ENCODE data around the gene TAF4B. TPM values are rescaled to one million over a fixed set of nuclear protein-coding genes. Genes with fewer than 3 reads are reported as not detected.

TAF4B gene
- total and polyA plus RNA-seq, 4 donors, result 0.10 to 4.3 (median 0.30) TPM

- no peak overlapping the region for H3K9ac ChIP-seq (ENCODE audit: low read depth in 1 of 2, low read length in 2 of 2)
- H3K9me3 ChIP-seq (ENCODE audit: control insufficient read depth in 4 of 4, low read length in 3 of 4), result no peaks in the 10 kb centered on the region
- no peak for TF ChIP-seq TAF1 (conservative IDR thresholded peaks at IDR 0.05)
- no peak for TF ChIP-seq YY1 (IDR thresholded peaks at IDR 0.05)
- no peak for TF ChIP-seq GABPA (IDR thresholded peaks at IDR 0.05 in 1 of 2, conservative IDR thresholded peaks at IDR 0.05 in 1 of 2)
- no peak for TF ChIP-seq ATF3 (IDR thresholded peaks at IDR 0.05)
- no peak for TF ChIP-seq RXRA (IDR thresholded peaks at IDR 0.05)
- TF ChIP-seq REST (IDR thresholded peaks at IDR 0.05), result no peak
- TF ChIP-seq SP1 (IDR thresholded peaks at IDR 0.05), result no peak
- TF ChIP-seq MAX (IDR thresholded peaks at IDR 0.05), result no peak
- no peak for TF ChIP-seq HNF4G (IDR thresholded peaks at IDR 0.05)
- TF ChIP-seq CTCF (IDR thresholded peaks at IDR 0.05; ENCODE audit: low read depth, low read length, missing input control), result no peak
- TF ChIP-seq HNF4A (conservative IDR thresholded peaks at IDR 0.05), result no peak
- no peak for DNase-seq (ENCODE audit: low spot score)
- no peaks in the 10 kb centered on the region for H3K4me1 ChIP-seq (ENCODE audit: control insufficient read depth in 4 of 4, insufficient read depth in 4 of 4, low read length in 3 of 4)
- H3K4me3 ChIP-seq (ENCODE audit: low read depth in 1 of 3, low read length in 3 of 3), result no peak overlapping the region
- no peaks in the 10 kb centered on the region for H3K36me3 ChIP-seq (ENCODE audit: control insufficient read depth in 4 of 4, insufficient read depth in 3 of 4, low read depth in 1 of 4, low read length in 3 of 4)
- no peaks in the 10 kb centered on the region for H3K27me3 ChIP-seq (ENCODE audit: control insufficient read depth in 4 of 4, insufficient read depth in 4 of 4, low read length in 3 of 4)
- 92% methylated on average over 4 of the region's 4 CpGs for WGBS
- no peak overlapping the region for H3K27ac ChIP-seq (ENCODE audit: low read depth in 1 of 2, low read length in 2 of 2)
These were observed 42.2 kb downstream of the TAF4B start for GRCh38 chr18:26268454-26268853.

GRCh38 chr18:26271917-26272549 is 45.8 kb downstream of the TAF4B start:
- TF ChIP-seq YY1 (IDR thresholded peaks at IDR 0.05), result no peak
- no peak for DNase-seq (ENCODE audit: low spot score)
- H3K27me3 ChIP-seq (ENCODE audit: control insufficient read depth in 4 of 4, insufficient read depth in 4 of 4, low read length in 3 of 4), result peaks cover 0 to 3% (median 0%) of the 10 kb centered on the region in 4 donors
- H3K36me3 ChIP-seq (ENCODE audit: control insufficient read depth in 4 of 4, insufficient read depth in 3 of 4, low read depth in 1 of 4, low read length in 3 of 4), result no peaks in the 10 kb centered on the region
- H3K9me3 ChIP-seq (ENCODE audit: control insufficient read depth in 4 of 4, low read length in 3 of 4), result no peaks in the 10 kb centered on the region
- no peak overlapping the region for H3K9ac ChIP-seq (ENCODE audit: low read depth in 1 of 2, low read length in 2 of 2)
- 92% methylated on average over 14 of the region's 14 CpGs for WGBS
- H3K4me3 ChIP-seq (ENCODE audit: low read depth in 1 of 3, low read length in 3 of 3), result no peak overlapping the region
- no peaks in the 10 kb centered on the region for H3K4me1 ChIP-seq (ENCODE audit: control insufficient read depth in 4 of 4, insufficient read depth in 4 of 4, low read length in 3 of 4)
- H3K27ac ChIP-seq (ENCODE audit: low read depth in 1 of 2, low read length in 2 of 2), result no peak overlapping the region

- Histone ChIP-seq H3K4me1 (ENCODE audit: control insufficient read depth in 4 of 4, insufficient read depth in 4 of 4, low read length in 3 of 4) (no peaks in the 10 kb centered on the region), H3K4me3 (ENCODE audit: low read depth in 1 of 3, low read length in 3 of 3) (no peak overlapping the region), H3K36me3 (ENCODE audit: control insufficient read depth in 4 of 4, insufficient read depth in 3 of 4, low read depth in 1 of 4, low read length in 3 of 4) (no peaks in the 10 kb centered on the region), H3K27ac (ENCODE audit: low read depth in 1 of 2, low read length in 2 of 2) (no peak overlapping the region), H3K27me3 (ENCODE audit: control insufficient read depth in 4 of 4, insufficient read depth in 4 of 4, low read length in 3 of 4) (peaks cover 0 to 3% (median 0%) of the 10 kb centered on the region in 4 donors), H3K9me3 (ENCODE audit: control insufficient read depth in 4 of 4, low read length in 3 of 4) (peaks cover 0 to 7% (median 1%) of the 10 kb centered on the region in 4 donors), H3K9ac (ENCODE audit: low read depth in 1 of 2, low read length in 2 of 2) (no peak overlapping the region)
- DNase-seq (ENCODE audit: low spot score), result no peak
- 82% methylated on average over 3 of the region's 3 CpGs for WGBS
- TF ChIP-seq NR2F2 (IDR thresholded peaks at IDR 0.05) (no peak), JUND (IDR thresholded peaks at IDR 0.05) (no peak), ATF3 (IDR thresholded peaks at IDR 0.05) (no peak), SP1 (IDR thresholded peaks at IDR 0.05) (no peak), REST (IDR thresholded peaks at IDR 0.05) (no peak), EGR1 (IDR thresholded peaks at IDR 0.05; ENCODE audit: low read depth in 2 of 2) (no peak), HNF4A (conservative IDR thresholded peaks at IDR 0.05) (no peak), HNF4G (IDR thresholded peaks at IDR 0.05) (no peak), FOXA1 (IDR thresholded peaks at IDR 0.05) (no peak), FOXA2 (IDR thresholded peaks at IDR 0.05) (no peak), RXRA (IDR thresholded peaks at IDR 0.05) (no peak)
These were observed 51.1 kb downstream of the TAF4B start for GRCh38 chr18:26277374-26277773.
